Lung (tissue), 12 donors: ENCODE measurements around the gene CHTF8. TPM values are rescaled to one million over a fixed set of nuclear protein-coding genes. Genes with fewer than 3 reads are reported as not detected.
"Not testable (repeated sequence)": the region's sequence is repeated elsewhere in the genome, so short reads cannot be mapped to it uniquely, and the experiment has no call there.

ENCODE experiments used
- ATAC-seq: fragments of 200-7000 bp; cut with Tn5 transposase; one replicate; pipeline ENCODE4 v1.9.1; 2020; ENCODE audit warnings: moderate number of reproducible peaks; ENCODE audit not compliant: insufficient read depth, low FRiP score
- DNase-seq, 3 donors: peaks; one replicate each; pipeline ENCODE4 v3.0.0-alpha.2; 2013 to 2017
- H3K27ac ChIP-seq, 2 donors: one replicate each; pipeline ENCODE4 v1.5.1; 2013; ENCODE audit warnings: mild to moderate bottlenecking in 2 of 2, moderate library complexity in 2 of 2, control low read depth in 1 of 2, inconsistent platforms in 1 of 2, low read depth in 1 of 2, low read length in 1 of 2
- H3K27me3 ChIP-seq, 3 donors: one replicate each; pipeline ENCODE4 v1.5.1; 2013; ENCODE audit warnings: low read length in 2 of 3; ENCODE audit not compliant: control insufficient read depth in 3 of 3, insufficient read depth in 3 of 3
- H3K36me3 ChIP-seq, 4 donors: one replicate each; pipeline ENCODE4 v1.5.1; 2013; ENCODE audit warnings: low read length in 4 of 4, mild to moderate bottlenecking in 1 of 4, moderate library complexity in 1 of 4; ENCODE audit not compliant: control insufficient read depth in 4 of 4, insufficient read depth in 4 of 4
- H3K4me1 ChIP-seq, 5 donors: one replicate each; pipeline ENCODE4 v1.5.1; 2013; ENCODE audit warnings: low read length in 5 of 5, mild to moderate bottlenecking in 2 of 5, moderate library complexity in 1 of 5; ENCODE audit not compliant: control insufficient read depth in 5 of 5, insufficient read depth in 5 of 5
- H3K4me3 ChIP-seq: one replicate; pipeline ENCODE4 v1.5.1; 2013; ENCODE audit warnings: mild to moderate bottlenecking, control low read depth, moderate library complexity
- H3K9ac ChIP-seq, 2 donors: one replicate each; pipeline ENCODE4 v1.5.1; 2013; ENCODE audit warnings: low read length in 2 of 2, control low read depth in 1 of 2; ENCODE audit not compliant: insufficient read depth in 1 of 2
- H3K9me3 ChIP-seq, 4 donors: one replicate each; pipeline ENCODE4 v1.5.1; 2013; ENCODE audit warnings: low read length in 3 of 4, mild to moderate bottlenecking in 1 of 4, moderate library complexity in 1 of 4; ENCODE audit not compliant: control insufficient read depth in 4 of 4, insufficient read depth in 3 of 4
- WGBS, 2 donors: extraction: QIAGEN DNeasy Blood & Tissue Kit; methylation state at CpG; one replicate each; pipeline ENCODE4 v1.1.7; 2013; 5-methylcytosine and 5-hydroxymethylcytosine counted together
- polyA plus RNA-seq, 2 donors: library from polyadenylated mRNA; stranded (reverse); fragments of 200-250 nt; gene quantifications; one replicate each; pipeline ENCODE4 v1.2.1, GENCODE V29; 2013
- total RNA-seq, 2 donors: library from RNA; depleted of rRNA in 1 of 2; stranded (reverse); fragments of >200 nt in 1 of 2; gene quantifications; one replicate each; pipeline ENCODE4 v1.2.1, GENCODE V29; 2014 to 2021
- TF ChIP-seq, protein P1 (sequence below): IDR thresholded peaks from 2 replicates; pipeline ENCODE4 v1.5.1; 2012; ENCODE audit warnings: mild to moderate bottlenecking; ENCODE audit errors: control extremely low read depth, extremely low read depth
- donor health status: control.
- donor health status: control.
- donor health status: Bipolar disorder and iron deficiency.
- donor health status: healthy.
- donor health status: DM: yes; HTN: yes; CAD: no.

Gene CHTF8
- total and polyA plus RNA-seq, 4 donors, result 26.0 to 101 (median 81.5) TPM

DNA sequence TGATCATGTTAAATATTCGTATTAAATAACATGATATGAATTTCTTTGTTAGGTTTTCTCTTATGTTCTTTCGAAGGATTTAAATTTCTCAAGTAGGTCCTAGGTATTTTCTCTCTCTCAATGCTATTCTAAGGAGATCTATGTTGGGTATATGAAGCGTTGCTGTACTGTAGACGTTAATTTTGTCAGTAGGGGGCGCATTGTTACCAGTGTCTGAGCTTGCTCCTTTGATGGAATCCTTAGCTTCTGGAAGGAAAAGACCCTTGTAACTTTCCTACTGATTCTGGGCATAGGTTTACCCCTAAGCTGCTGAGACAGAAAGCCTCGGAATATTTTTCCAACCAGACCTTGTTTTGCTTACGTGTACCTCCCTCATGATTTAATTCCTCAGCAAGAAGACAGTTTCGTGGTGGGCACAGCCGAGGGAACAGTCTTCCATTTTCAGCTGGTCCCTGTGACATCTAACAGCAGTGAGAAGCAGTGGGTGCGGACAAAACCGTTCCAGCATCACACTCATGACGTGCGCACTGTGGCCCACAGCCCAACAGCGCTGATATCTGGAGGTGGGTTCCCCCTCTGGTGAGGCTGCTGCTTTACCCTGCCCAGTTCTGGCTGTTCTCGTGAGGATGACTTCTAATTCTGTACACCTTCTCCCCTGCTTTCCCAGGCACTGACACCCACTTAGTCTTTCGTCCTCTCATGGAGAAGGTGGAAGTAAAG lies 17.9 kb upstream of the CHTF8 start:
- TF ChIP-seq, protein P1, sequence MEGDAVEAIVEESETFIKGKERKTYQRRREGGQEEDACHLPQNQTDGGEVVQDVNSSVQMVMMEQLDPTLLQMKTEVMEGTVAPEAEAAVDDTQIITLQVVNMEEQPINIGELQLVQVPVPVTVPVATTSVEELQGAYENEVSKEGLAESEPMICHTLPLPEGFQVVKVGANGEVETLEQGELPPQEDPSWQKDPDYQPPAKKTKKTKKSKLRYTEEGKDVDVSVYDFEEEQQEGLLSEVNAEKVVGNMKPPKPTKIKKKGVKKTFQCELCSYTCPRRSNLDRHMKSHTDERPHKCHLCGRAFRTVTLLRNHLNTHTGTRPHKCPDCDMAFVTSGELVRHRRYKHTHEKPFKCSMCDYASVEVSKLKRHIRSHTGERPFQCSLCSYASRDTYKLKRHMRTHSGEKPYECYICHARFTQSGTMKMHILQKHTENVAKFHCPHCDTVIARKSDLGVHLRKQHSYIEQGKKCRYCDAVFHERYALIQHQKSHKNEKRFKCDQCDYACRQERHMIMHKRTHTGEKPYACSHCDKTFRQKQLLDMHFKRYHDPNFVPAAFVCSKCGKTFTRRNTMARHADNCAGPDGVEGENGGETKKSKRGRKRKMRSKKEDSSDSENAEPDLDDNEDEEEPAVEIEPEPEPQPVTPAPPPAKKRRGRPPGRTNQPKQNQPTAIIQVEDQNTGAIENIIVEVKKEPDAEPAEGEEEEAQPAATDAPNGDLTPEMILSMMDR, result peak; percentile 87
- H3K27me3 ChIP-seq, result no peaks in the 10 kb centered on the region
- ATAC-seq, result no peak
- no peaks in the 10 kb centered on the region for H3K9me3 ChIP-seq
- peaks cover 0 to 2% (median 0%) of the 10 kb centered on the region in 5 donors for H3K4me1 ChIP-seq
- no peak overlapping the region for H3K9ac ChIP-seq
- 61 to 68% methylated on average over 16 of the region's 16 CpGs for WGBS, 2 donors
- peak; percentile 65 to 92 (median 90) for DNase-seq
- H3K36me3 ChIP-seq, result peaks cover 8 to 33% (median 27%) of the 10 kb centered on the region in 4 donors
- no peak overlapping the region for H3K4me3 ChIP-seq
- no peak overlapping the region for H3K27ac ChIP-seq

DNA sequence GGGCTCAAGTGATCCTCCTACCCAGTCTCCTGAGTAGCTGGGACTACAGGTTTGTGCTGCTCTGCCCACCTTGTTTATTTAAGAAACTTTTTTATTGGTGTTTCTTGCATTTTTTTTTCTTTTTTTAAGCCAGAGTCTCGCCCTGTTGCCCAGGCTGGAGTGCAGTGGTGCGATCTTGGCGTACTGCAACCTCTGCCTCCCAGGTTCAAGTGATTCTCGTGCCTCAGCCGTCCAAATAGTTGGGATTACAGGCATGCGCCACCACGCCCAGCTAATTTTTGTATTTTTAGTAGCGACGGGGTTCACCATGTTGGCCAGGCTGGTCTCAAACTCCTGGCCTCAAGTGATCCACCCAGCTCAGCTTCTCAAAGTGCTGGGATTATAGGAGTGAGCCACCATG lies 17.2 kb upstream of the CHTF8 start:
- 89 to 97% methylated on average over 9 of the region's 9 CpGs for WGBS, 2 donors
- H3K4me1 ChIP-seq, H3K9ac ChIP-seq, ATAC-seq, H3K9me3 ChIP-seq, DNase-seq, H3K4me3 ChIP-seq, H3K27me3 ChIP-seq, H3K27ac ChIP-seq: not testable (repeated sequence)
- H3K36me3 ChIP-seq, result peaks cover 8 to 31% (median 26%) of the 10 kb centered on the region in 4 donors

DNA sequence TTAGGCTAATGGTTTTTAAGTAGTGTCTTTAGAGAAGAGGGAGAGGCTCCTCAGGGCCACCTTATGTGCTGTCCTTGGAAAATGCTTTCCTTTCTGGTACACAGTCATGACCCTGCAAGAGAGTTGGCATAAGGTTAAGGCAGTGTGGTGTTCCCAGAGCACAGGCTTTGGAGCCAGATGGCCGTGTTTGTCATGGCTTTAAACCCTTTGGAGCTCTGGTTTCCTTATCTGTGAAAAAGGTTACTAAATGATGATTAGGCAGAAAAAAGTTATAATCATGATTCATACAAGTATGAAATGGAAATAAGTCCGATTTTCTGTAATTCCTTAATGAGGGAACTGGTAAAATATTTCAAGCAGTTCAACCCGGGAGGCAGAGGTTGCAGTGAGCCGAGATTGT lies 13.3 kb upstream of the CHTF8 start:
- WGBS, 2 donors, result 87 to 92% methylated on average over 4 of the region's 4 CpGs
- no peak overlapping the region for H3K4me3 ChIP-seq
- no peak overlapping the region for H3K9ac ChIP-seq
- TF ChIP-seq, protein P1, result no peak
- H3K9me3 ChIP-seq, result no peaks in the 10 kb centered on the region
- no peaks in the 10 kb centered on the region for H3K27me3 ChIP-seq
- H3K36me3 ChIP-seq, result peaks cover 16 to 30% (median 24%) of the 10 kb centered on the region in 4 donors
- peaks cover 0 to 2% (median 0%) of the 10 kb centered on the region in 5 donors for H3K4me1 ChIP-seq
- ATAC-seq, result no peak
- H3K27ac ChIP-seq, result no peak overlapping the region
- no peak for DNase-seq

DNA sequence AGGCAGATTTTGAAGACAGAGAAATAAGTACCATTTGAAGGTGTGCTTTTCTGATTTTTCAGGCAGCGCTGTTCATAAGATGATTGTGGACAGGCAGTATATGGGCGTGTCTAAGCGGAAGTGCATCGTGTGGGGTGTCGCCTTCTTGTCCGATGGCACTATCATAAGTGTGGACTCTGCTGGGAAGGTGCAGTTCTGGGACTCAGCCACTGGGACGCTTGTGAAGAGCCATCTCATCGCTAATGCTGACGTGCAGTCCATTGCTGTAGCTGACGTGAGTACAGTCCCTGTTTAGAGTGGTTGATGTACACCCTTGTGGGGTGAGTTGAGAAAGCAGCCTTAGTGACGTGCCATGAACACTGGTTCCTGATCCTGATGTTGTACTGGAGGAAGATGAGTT lies 10.7 kb upstream of the CHTF8 start:
- H3K4me3 ChIP-seq, result no peak overlapping the region
- DNase-seq (no peak), ATAC-seq (no peak)
- no peaks in the 10 kb centered on the region for H3K4me1 ChIP-seq
- no peaks in the 10 kb centered on the region for H3K9me3 ChIP-seq
- WGBS, 2 donors, result 92 to 93% methylated on average over 11 of the region's 11 CpGs
- H3K27me3 ChIP-seq, result no peaks in the 10 kb centered on the region
- TF ChIP-seq, protein P1, result no peak
- H3K9ac ChIP-seq, result no peak overlapping the region
- H3K36me3 ChIP-seq, result peaks cover 16 to 36% (median 28%) of the 10 kb centered on the region in 4 donors
- no peak overlapping the region for H3K27ac ChIP-seq
